Neural cell (in vitro differentiated cells): ENCODE data around the gene GNG12. TPM values are rescaled to one million over a fixed set of nuclear protein-coding genes. Genes with fewer than 3 reads are reported as not detected.

Source experiments
- H2AFZ ChIP-seq: fragments of 200-600, 300-800 bp; sonication (generic), shearing (Covaris generic); 2 replicates; pipeline ENCODE4 v1.6.0; 2014; ENCODE audit warnings: low read depth, mild to moderate bottlenecking, antibody characterized with exemption, low read length, moderate library complexity
- H3F3A ChIP-seq: fragments of 200-600 bp; shearing (Covaris generic); 2 replicates; pipeline ENCODE4 v1.6.1; 2016; ENCODE audit warnings: mild to moderate bottlenecking, moderate library complexity, mixed read lengths, antibody characterized with exemption, low read length; ENCODE audit not compliant: insufficient read depth, poor library complexity, severe bottlenecking
- H3K27ac ChIP-seq: fragments of 200-600, 300-800 bp; sonication (generic), shearing (Covaris generic); 2 replicates; pipeline ENCODE4 v1.5.1; 2014; ENCODE audit warnings: mild to moderate bottlenecking, low read length, moderate library complexity
- H3K27me3 ChIP-seq: fragments of 300-800, 200-600 bp; sonication (generic), shearing (Covaris generic); 2 replicates; pipeline ENCODE4 v1.6.0; 2014; ENCODE audit warnings: mild to moderate bottlenecking, low read depth, low read length, moderate library complexity; ENCODE audit not compliant: insufficient read depth
- H3K36me3 ChIP-seq: fragments of 300-800, 200-600 bp; sonication (generic), shearing (Covaris generic); 2 replicates; pipeline ENCODE4 v1.5.1; 2014; ENCODE audit warnings: mild to moderate bottlenecking, antibody characterized with exemption, low read length, moderate library complexity; ENCODE audit not compliant: insufficient read depth
- H3K4me2 ChIP-seq: fragments of 300-800, 200-600 bp; sonication (generic), shearing (Covaris generic); 2 replicates; pipeline ENCODE4 v1.6.0; 2014; ENCODE audit warnings: mild to moderate bottlenecking, low read length
- H3K4me3 ChIP-seq: fragments of 300-800, 200-600 bp; sonication (generic), shearing (Covaris generic); 2 replicates; pipeline ENCODE4 v1.5.1; 2014; ENCODE audit warnings: mild to moderate bottlenecking, low read length, moderate library complexity
- H3K79me2 ChIP-seq: fragments of 200-600 bp; shearing (Covaris generic); replicated peaks from 2 replicates; pipeline ENCODE4 v1.6.0; 2014; ENCODE audit warnings: mild to moderate bottlenecking, low read length, moderate library complexity; ENCODE audit not compliant: insufficient read depth
- H3K9ac ChIP-seq: fragments of 300-800, 200-600 bp; sonication (generic), shearing (Covaris generic); 2 replicates; pipeline ENCODE4 v1.6.1; 2016; ENCODE audit warnings: mild to moderate bottlenecking, low read length, mixed read lengths
- H3K9me2 ChIP-seq: fragments of 200-600 bp; shearing (Covaris generic); 2 replicates; pipeline ENCODE4 v1.6.1; 2016; ENCODE audit warnings: mild to moderate bottlenecking, low read length, mixed read lengths; ENCODE audit not compliant: insufficient read depth
- H3K9me3 ChIP-seq: fragments of 200-600, 300-800 bp; sonication (generic), shearing (Covaris generic); 2 replicates; pipeline ENCODE4 v1.6.1; 2016; ENCODE audit warnings: mild to moderate bottlenecking, mixed run types, low read length, moderate library complexity, mixed read lengths
- H4K20me1 ChIP-seq: fragments of 200-600 bp; shearing (Covaris generic); 2 replicates; pipeline ENCODE4 v1.6.1; 2016; ENCODE audit warnings: mild to moderate bottlenecking, mixed run types; ENCODE audit not compliant: insufficient read depth
- CTCF ChIP-seq: fragments of 450-650 bp; IDR thresholded peaks from 2 replicates; pipeline ENCODE4 v1.5.1; 2014; ENCODE audit warnings: antibody characterized with exemption, mild to moderate bottlenecking, moderate library complexity; ENCODE audit not compliant: poor library complexity, severe bottlenecking
- EP300 ChIP-seq: fragments of 450-650 bp; conservative IDR thresholded peaks from 2 replicates; pipeline ENCODE4 v1.6.1; 2014; ENCODE audit warnings: antibody characterized with exemption, mild to moderate bottlenecking, moderate library complexity; ENCODE audit not compliant: poor library complexity, severe bottlenecking
- EZH2 ChIP-seq: fragments of 200-600, 300-800 bp; shearing (Covaris generic), sonication (generic); IDR thresholded peaks from 2 replicates; pipeline ENCODE4 v1.6.1; 2014; ENCODE audit warnings: antibody characterized with exemption, low read length, borderline replicate concordance, mild to moderate bottlenecking; ENCODE audit not compliant: insufficient read depth, poor library complexity, severe bottlenecking
- MXI1 ChIP-seq: fragments of 450-650 bp; conservative IDR thresholded peaks from 2 replicates; pipeline ENCODE4 v1.6.1; 2014; ENCODE audit warnings: antibody characterized with exemption, mild to moderate bottlenecking; ENCODE audit not compliant: poor library complexity, severe bottlenecking
- POLR2AphosphoS5 ChIP-seq: IDR thresholded peaks from 2 replicates; pipeline ENCODE4 v1.6.1; 2012
- RAD21 ChIP-seq: fragments of 450-650 bp; conservative IDR thresholded peaks from 2 replicates; pipeline ENCODE4 v1.6.1; 2014; ENCODE audit warnings: antibody characterized with exemption, mild to moderate bottlenecking, moderate library complexity
- REST ChIP-seq: IDR thresholded peaks from 2 replicates; pipeline ENCODE4 v1.6.1; 2012; ENCODE audit warnings: borderline replicate concordance
- SMC3 ChIP-seq: fragments of 450-650 bp; conservative IDR thresholded peaks from 2 replicates; pipeline ENCODE4 v1.6.1; 2014; ENCODE audit warnings: antibody characterized with exemption, mild to moderate bottlenecking, moderate library complexity; ENCODE audit not compliant: poor library complexity
- TAF1 ChIP-seq: IDR thresholded peaks from 2 replicates; pipeline ENCODE4 v1.6.1; 2012; ENCODE audit warnings: low read depth
- polyA plus RNA-seq: library from polyadenylated mRNA; depleted of rRNA; stranded (reverse); fragments of >200 nt; gene quantifications from 2 replicates; pipeline ENCODE4 v1.2.3, GENCODE V29; 2014

The GNG12 gene
- polyA plus RNA-seq, 1 donor from 2014 or later: 0.35 TPM

- no peaks in the 10 kb centered on the region for H3K79me2 ChIP-seq
- no peak overlapping the region for H3K4me3 ChIP-seq
- H3K27ac ChIP-seq: no peak overlapping the region
- no peaks in the 10 kb centered on the region for H3F3A ChIP-seq
- H3K4me2 ChIP-seq: no peak overlapping the region
- no peak overlapping the region for H2AFZ ChIP-seq
- H3K27me3 ChIP-seq: no peaks in the 10 kb centered on the region
- H3K36me3 ChIP-seq: no peaks in the 10 kb centered on the region
- H3K9me3 ChIP-seq: no peaks in the 10 kb centered on the region
- H3K9me2 ChIP-seq: no peaks in the 10 kb centered on the region
- no peak for TF ChIP-seq CTCF
- no peak for TF ChIP-seq EZH2
- no peak for TF ChIP-seq EP300
- no peak for TF ChIP-seq POLR2AphosphoS5
- no peak for TF ChIP-seq RAD21
- TF ChIP-seq MXI1: no peak
- TF ChIP-seq SMC3: no peak
- no peak for TF ChIP-seq REST
- no peak for TF ChIP-seq TAF1
- H4K20me1 ChIP-seq: no peaks in the 10 kb centered on the region
- H3K9ac ChIP-seq: no peak overlapping the region
These were observed 152.8 kb downstream of the GNG12 start for GRCh38 chr1:67680486-67680885.

GRCh38 chr1:67679691-67680090 is 153.6 kb downstream of the GNG12 start:
- Histone ChIP-seq H3K9me3 (no peaks in the 10 kb centered on the region), H3K4me3 (no peak overlapping the region), H3K9ac (no peak overlapping the region), H2AFZ (no peak overlapping the region), H3K9me2 (no peaks in the 10 kb centered on the region), H3K27ac (no peak overlapping the region), H3F3A (no peaks in the 10 kb centered on the region), H4K20me1 (no peaks in the 10 kb centered on the region), H3K27me3 (no peaks in the 10 kb centered on the region), H3K79me2 (no peaks in the 10 kb centered on the region), H3K4me2 (no peak overlapping the region), H3K36me3 (no peaks in the 10 kb centered on the region)
- TF ChIP-seq TAF1: no peak
- TF ChIP-seq REST: no peak
- no peak for TF ChIP-seq RAD21
- no peak for TF ChIP-seq CTCF
- no peak for TF ChIP-seq MXI1
- TF ChIP-seq EZH2: no peak
- no peak for TF ChIP-seq SMC3
- TF ChIP-seq POLR2AphosphoS5: no peak
- no peak for TF ChIP-seq EP300
